HUES64 (cell line): ENCODE results near the gene SLC35C1.

ENCODE experiments used
- H3K27ac ChIP-seq: 2 replicates; pipeline ENCODE4 v1.7.0; 2013; ENCODE audit warnings: low read depth, low read length, inconsistent platforms
- H3K27me3 ChIP-seq: 2 replicates; pipeline ENCODE4 v1.6.1; 2013; ENCODE audit warnings: mild to moderate bottlenecking, low read length; ENCODE audit not compliant: insufficient read depth
- H3K36me3 ChIP-seq: 2 replicates; pipeline ENCODE4 v1.6.1; 2013; ENCODE audit warnings: mild to moderate bottlenecking, low read length; ENCODE audit not compliant: insufficient read depth
- H3K4me1 ChIP-seq: 2 replicates; pipeline ENCODE4 v1.6.1; 2013; ENCODE audit warnings: mild to moderate bottlenecking, low read length, moderate library complexity; ENCODE audit not compliant: insufficient read depth
- H3K4me3 ChIP-seq: 2 replicates; pipeline ENCODE4 v1.5.1; 2013; ENCODE audit warnings: mild to moderate bottlenecking, low read length, moderate library complexity
- H3K9ac ChIP-seq: 2 replicates; pipeline ENCODE4 v1.6.1; 2013; ENCODE audit warnings: mild to moderate bottlenecking, low read depth, low read length
- H3K9me3 ChIP-seq: 2 replicates; pipeline ENCODE4 v1.6.1; 2013; ENCODE audit warnings: low read depth, low read length; ENCODE audit not compliant: insufficient read depth
- WGBS: fragments of 150-250, 120-280 bp; methylation state at CpG from one replicate; pipeline ENCODE4 v1.1.7; 2013; ENCODE audit warnings: missing lambda C conversion rate; 5-methylcytosine and 5-hydroxymethylcytosine counted together

Gene SLC35C1

DNA sequence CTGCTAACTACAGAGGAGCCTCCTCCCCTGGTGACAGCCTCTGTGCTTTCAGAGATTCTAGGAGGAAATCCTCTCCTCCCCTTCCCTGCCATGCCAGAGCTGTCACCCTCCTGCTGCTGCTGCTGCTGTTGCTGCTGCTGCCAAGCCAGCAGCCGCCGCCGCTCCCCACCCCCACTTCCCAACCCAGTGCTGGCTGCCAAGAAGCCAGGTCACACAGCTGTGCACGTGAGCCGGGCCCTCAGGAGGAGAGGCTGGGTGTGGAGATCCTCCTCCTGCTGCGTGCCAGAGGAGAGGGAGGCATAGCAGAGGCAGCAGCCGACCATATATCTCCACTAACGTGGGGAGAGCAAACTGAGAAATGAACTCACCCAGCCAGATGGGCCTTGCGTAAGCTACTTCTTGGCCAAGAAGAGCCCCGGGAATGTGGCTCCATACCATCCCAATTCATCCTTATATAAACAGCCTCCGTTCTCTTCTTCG is 54.8 kb downstream of the SLC35C1 start:
- Histone ChIP-seq H3K9me3 (no peaks in the 10 kb centered on the region), H3K27me3 (no peaks in the 10 kb centered on the region), H3K36me3 (peaks cover 47% of the 10 kb centered on the region), H3K4me3 (no peak overlapping the region), H3K27ac (no peak overlapping the region), H3K4me1 (peaks cover 16% of the 10 kb centered on the region), H3K9ac (no peak overlapping the region)
- WGBS = 41% methylated on average over 12 of the region's 12 CpGs

DNA sequence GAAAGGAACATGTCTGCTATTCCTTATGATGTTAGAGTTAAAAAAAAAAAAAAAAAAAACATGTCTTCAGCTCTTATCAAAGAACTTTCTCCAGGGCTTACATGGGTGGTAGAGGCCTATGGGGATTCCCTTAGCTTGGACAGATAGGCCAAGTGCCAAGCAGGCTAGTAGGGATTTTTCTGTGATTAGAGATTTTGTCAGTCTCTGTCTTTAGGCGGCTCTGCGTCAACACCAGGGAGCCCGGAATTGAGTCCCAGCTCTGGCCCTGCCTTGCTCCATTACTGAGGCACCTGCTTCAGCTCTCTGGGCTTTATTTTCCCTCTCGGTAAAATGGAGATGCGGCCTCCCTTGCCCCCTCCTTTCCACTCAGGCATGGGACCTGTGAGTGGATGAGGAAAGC is 55.4 kb downstream of the SLC35C1 start:
- H3K9me3 ChIP-seq = no peaks in the 10 kb centered on the region
- H3K27me3 ChIP-seq = no peaks in the 10 kb centered on the region
- no peak overlapping the region for H3K27ac ChIP-seq
- no peak overlapping the region for H3K4me3 ChIP-seq
- peaks cover 47% of the 10 kb centered on the region for H3K36me3 ChIP-seq
- 97% methylated on average over 5 of the region's 5 CpGs for WGBS
- H3K4me1 ChIP-seq = peaks cover 10% of the 10 kb centered on the region; the same call in 1 of the 2 replicates
- no peak overlapping the region for H3K9ac ChIP-seq

DNA sequence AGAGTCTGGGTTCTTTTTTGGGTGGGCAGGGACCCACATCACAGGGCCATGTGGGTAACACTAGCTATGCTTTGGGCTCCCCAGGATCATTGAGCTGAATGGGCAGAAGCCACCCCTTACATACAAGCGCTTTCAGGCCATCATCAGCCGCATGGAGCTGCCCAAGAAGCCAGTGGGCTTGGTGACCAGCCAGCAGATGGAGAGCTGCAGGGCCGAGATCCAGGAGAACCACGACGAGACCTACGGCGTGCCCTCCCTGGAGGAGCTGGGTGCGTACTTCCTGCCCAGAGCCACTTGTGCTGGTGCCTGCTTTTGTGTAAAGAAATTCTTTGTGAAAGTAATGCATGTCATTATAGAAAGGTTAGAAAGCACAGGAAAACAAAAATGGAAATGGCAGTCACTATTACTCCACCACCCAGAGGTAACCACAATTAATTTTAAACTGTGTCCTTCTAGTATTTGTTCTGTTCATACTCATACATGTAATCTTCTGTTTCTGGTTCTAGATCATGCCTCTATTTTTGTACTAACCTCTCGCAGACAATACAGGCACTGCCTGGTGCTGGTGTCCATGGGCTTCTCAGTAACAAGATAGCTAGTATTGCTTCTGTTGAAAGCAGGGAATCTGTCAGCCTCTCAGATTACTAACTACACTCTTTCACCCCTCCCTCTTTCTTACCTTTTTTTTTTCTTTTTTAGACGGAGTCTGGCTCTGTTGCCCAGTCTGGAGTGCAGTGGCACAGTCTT is 56.0 kb downstream of the SLC35C1 start:
- Histone ChIP-seq H3K4me1 (peaks cover 9% of the 10 kb centered on the region; the same call in 1 of the 2 replicates), H3K9me3 (no peaks in the 10 kb centered on the region), H3K27ac (no peak overlapping the region), H3K4me3 (no peak overlapping the region), H3K36me3 (peaks cover 47% of the 10 kb centered on the region), H3K27me3 (no peaks in the 10 kb centered on the region), H3K9ac (no peak overlapping the region)
- WGBS = 93% methylated on average over 10 of the region's 10 CpGs
